ENCODE measurements around the gene ZNF629. TPM values are rescaled to one million over a fixed set of nuclear protein-coding genes. Genes with fewer than 3 reads are reported as not detected.
A peak's percentile ranks its signal among the peaks of the same experiment; 100 is the strongest.

ZNF629 gene
- total and polyA plus RNA-seq, 5 experiments from 2014 or later, result 0.17 to 10.0 (median 2.5) TPM

GRCh38 chr16:30750876-30751465 is 36.0 kb downstream of the ZNF629 start:
- H3K27ac Mint-ChIP-seq, result peak overlapping the region in 2 of 10 donors; percentile 9 to 14
- ATAC-seq, result no peak
- H3K9me3 Mint-ChIP-seq, result no peaks in the 10 kb centered on the region
- H3K4me3 Mint-ChIP-seq, result peak overlapping the region in 5 of 10 donors; percentile 11 to 61 (median 30)
- POLR2A ChIA-PET, result no interaction called here
- no peak for DNase-seq
- H3K36me3 Mint-ChIP-seq, result peaks cover 0 to 45% (median 2%) of the 10 kb centered on the region in 3 donors
- peaks cover 16 to 36% (median 26%) of the 10 kb centered on the region in 4 donors for H3K4me1 Mint-ChIP-seq
- no peaks in the 10 kb centered on the region for H3K27me3 Mint-ChIP-seq

DNA sequence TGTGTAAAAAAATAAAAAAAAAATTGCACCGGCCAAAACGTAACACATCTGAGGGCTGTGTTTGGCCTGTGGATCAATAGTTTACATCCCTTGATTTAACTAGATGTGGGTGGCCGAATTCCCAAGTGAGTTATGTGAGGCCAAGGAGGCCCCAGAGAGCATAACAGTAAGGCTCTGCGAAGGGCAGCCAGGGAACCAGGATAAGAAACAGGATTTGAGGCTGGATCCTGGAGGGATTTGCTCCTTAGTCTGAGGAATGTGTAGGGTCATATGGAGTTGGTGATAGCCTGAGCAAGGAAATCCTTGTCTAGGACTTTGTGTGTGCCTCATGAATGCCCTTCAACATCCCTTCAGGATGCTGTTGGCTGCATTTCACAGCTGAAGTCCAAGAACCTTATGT is 36.8 kb downstream of the ZNF629 start:
- DNase-seq, result no peak
- H3K4me3 Mint-ChIP-seq, result peak overlapping the region; percentile 11 to 93 (median 75)
- peak overlapping the region in 3 of 10 donors; percentile 52 to 90 (median 57) for H3K27ac Mint-ChIP-seq
- POLR2A ChIA-PET, result no interaction called here
- no peaks in the 10 kb centered on the region for H3K27me3 Mint-ChIP-seq
- H3K9me3 Mint-ChIP-seq, result no peaks in the 10 kb centered on the region
- no peak for ATAC-seq
- H3K36me3 Mint-ChIP-seq, result peaks cover 0 to 40% (median 2%) of the 10 kb centered on the region in 3 donors
- H3K4me1 Mint-ChIP-seq, result peaks cover 17 to 36% (median 26%) of the 10 kb centered on the region in 4 donors

- Mint-ChIP-seq H3K36me3 (peaks cover 0 to 38% (median 2%) of the 10 kb centered on the region in 3 donors), H3K27ac (peak overlapping the region in 9 of 10 donors; percentile 79 to 94 (median 90)), H3K27me3 (no peaks in the 10 kb centered on the region), H3K9me3 (no peaks in the 10 kb centered on the region), H3K4me3 (peak overlapping the region; percentile 84 to 95 (median 91)), H3K4me1 (peaks cover 18 to 36% (median 27%) of the 10 kb centered on the region in 4 donors)
- POLR2A ChIA-PET, result interaction anchor here (0.6 to 1.7 kb wide), 18 partner anchors 8 to 372 kb away, joined by 3 to 11 read pairs (median 6); partner anchors contain the start of genes PRR14, RNF40 and SRCAP
- peak in 2 of 10 donors; percentile 10 to 26 for DNase-seq
- peak; percentile 5 to 10 for ATAC-seq
Observed at GRCh38 chr16:30748634-30749445, 38.2 kb downstream of the ZNF629 start.

GRCh38 chr16:30747799-30748633 is 39.0 kb downstream of the ZNF629 start, which contains the start of gene PHKG2:
Gene PHKG2 (plus strand): TSS chr16:30748425. CDS start chr16:30748821, 396 bp downstream.
- peak within 1 kb of the TSS; percentile 81 to 94 (median 91) for H3K27ac Mint-ChIP-seq
- ATAC-seq, result peak; percentile 97
- no peaks in the 10 kb centered on the region for H3K27me3 Mint-ChIP-seq
- peak within 1 kb of the TSS; percentile 84 to 95 (median 91) for H3K4me3 Mint-ChIP-seq
- DNase-seq, result peak; percentile 89 to 97 (median 94)
- H3K36me3 Mint-ChIP-seq, result peaks cover 0 to 36% (median 2%) of the 10 kb centered on the region in 3 donors
- H3K9me3 Mint-ChIP-seq, result no peaks in the 10 kb centered on the region
- H3K4me1 Mint-ChIP-seq, result peaks cover 20 to 36% (median 27%) of the 10 kb centered on the region in 4 donors
- POLR2A ChIA-PET, result interaction anchor here (0.6 to 2.1 kb wide), 29 partner anchors 9 to 1098 kb away, joined by 3 to 11 read pairs (median 4); partner anchors contain the start of genes PRR14 and SRCAP

DNA sequence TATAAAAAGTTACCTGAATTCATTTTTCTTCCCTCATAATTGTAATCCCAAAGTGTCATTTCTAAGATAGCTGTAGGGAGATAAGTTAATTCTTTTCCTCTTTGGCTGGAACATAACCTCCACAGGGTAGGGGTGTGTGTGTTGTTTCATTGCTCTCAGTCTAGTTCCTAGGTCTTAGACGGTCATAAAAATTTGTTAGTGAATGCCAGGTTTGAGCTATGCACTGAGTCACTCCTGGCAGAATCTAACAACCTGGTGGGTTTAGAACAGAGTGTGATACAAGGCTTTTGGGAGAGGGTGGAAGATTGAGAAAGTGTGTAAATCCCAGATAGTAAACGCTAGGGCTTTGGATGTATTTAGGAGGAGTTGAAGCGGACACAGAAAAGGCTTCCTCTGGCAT is 39.7 kb downstream of the ZNF629 start:
- Mint-ChIP-seq H3K36me3 (peaks cover 0 to 41% (median under 1%) of the 10 kb centered on the region in 3 donors), H3K4me3 (peak overlapping the region; percentile 82 to 95 (median 91)), H3K4me1 (peaks cover 20 to 36% (median 27%) of the 10 kb centered on the region in 4 donors), H3K27ac (peak overlapping the region; percentile 81 to 94 (median 91)), H3K9me3 (no peaks in the 10 kb centered on the region), H3K27me3 (no peaks in the 10 kb centered on the region)
- DNase-seq (no peak), ATAC-seq (no peak)
- POLR2A ChIA-PET, result interaction anchor here (0.7 to 2.1 kb wide), 24 partner anchors 9 to 1081 kb away, joined by 3 to 11 read pairs (median 4); partner anchors contain the start of genes PRR14 and SRCAP

- H3K4me3 Mint-ChIP-seq, result no peak overlapping the region
- no peaks in the 10 kb centered on the region for H3K27me3 Mint-ChIP-seq
- H3K9me3 Mint-ChIP-seq, result no peaks in the 10 kb centered on the region
- ATAC-seq (no peak), DNase-seq (no peak)
- peaks cover 0 to 43% (median 0%) of the 10 kb centered on the region in 3 donors for H3K36me3 Mint-ChIP-seq
- H3K4me1 Mint-ChIP-seq, result peaks cover 20 to 42% (median 29%) of the 10 kb centered on the region in 4 donors
- POLR2A ChIA-PET, result interaction anchor here (1.1 to 2.1 kb wide), 4 partner anchors 38 to 198 kb away, joined by 3 to 8 read pairs (median 4); partner anchors contain the start of gene PRR14
- peak overlapping the region in 6 of 10 donors; percentile 81 to 94 (median 88) for H3K27ac Mint-ChIP-seq
Observed at GRCh38 chr16:30746638-30747175, 40.3 kb downstream of the ZNF629 start.

- ATAC-seq (no peak), DNase-seq (no peak)
- POLR2A ChIA-PET, result no interaction called here
- H3K4me1 Mint-ChIP-seq, result peaks cover 25 to 44% (median 33%) of the 10 kb centered on the region in 4 donors
- H3K4me3 Mint-ChIP-seq, result peak overlapping the region in 1 of 10 donors; percentile 5
- H3K27me3 Mint-ChIP-seq, result no peaks in the 10 kb centered on the region
- H3K9me3 Mint-ChIP-seq, result no peaks in the 10 kb centered on the region
- peaks cover 0 to 32% (median 0%) of the 10 kb centered on the region in 3 donors for H3K36me3 Mint-ChIP-seq
- peak overlapping the region in 5 of 10 donors; percentile 36 to 85 (median 76) for H3K27ac Mint-ChIP-seq
Observed at GRCh38 chr16:30745082-30745481, 41.9 kb downstream of the ZNF629 start.

GRCh38 chr16:30744183-30744582 is 42.8 kb downstream of the ZNF629 start:
- Mint-ChIP-seq H3K4me1 (peaks cover 18 to 35% (median 26%) of the 10 kb centered on the region in 4 donors), H3K4me3 (no peak overlapping the region), H3K36me3 (peaks cover 0 to 33% (median 0%) of the 10 kb centered on the region in 3 donors), H3K9me3 (no peaks in the 10 kb centered on the region), H3K27ac (peak overlapping the region in 1 of 10 donors; percentile 22), H3K27me3 (no peaks in the 10 kb centered on the region)
- POLR2A ChIA-PET, result no interaction called here
- ATAC-seq (no peak), DNase-seq (no peak)

DNA sequence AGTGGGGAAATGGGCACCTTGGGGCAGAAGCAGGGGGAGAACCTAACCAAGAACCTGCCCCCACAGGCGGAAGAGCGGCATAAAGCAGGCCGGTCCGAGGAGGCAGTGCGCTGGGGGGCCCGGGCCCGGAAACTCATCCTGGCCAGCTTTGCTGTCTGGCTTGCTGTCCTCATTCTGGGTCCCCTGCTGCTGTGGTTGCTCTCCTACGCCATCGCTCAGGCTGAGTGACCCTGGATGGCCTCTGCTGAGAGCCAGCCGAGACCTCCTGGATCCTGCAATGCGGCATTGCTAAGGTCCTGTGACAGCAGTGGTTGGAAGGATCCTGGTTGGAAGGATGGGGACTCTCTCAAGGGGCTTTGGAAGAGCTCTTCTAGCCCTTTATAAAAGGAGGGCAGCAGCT is 43.3 kb downstream of the ZNF629 start:
- peaks cover 18 to 31% (median 23%) of the 10 kb centered on the region in 4 donors for H3K4me1 Mint-ChIP-seq
- DNase-seq, result no peak
- H3K27me3 Mint-ChIP-seq, result no peaks in the 10 kb centered on the region
- no peak overlapping the region for H3K4me3 Mint-ChIP-seq
- peak overlapping the region in 4 of 10 donors; percentile 23 to 61 (median 52) for H3K27ac Mint-ChIP-seq
- POLR2A ChIA-PET, result interaction anchor here (1.7 kb wide), 1 partner anchor 62 kb away, joined by 4 read pairs; no protein-coding TSS in a partner anchor
- ATAC-seq, result no peak
- H3K9me3 Mint-ChIP-seq, result no peaks in the 10 kb centered on the region
- H3K36me3 Mint-ChIP-seq, result peaks cover 0 to 37% (median 0%) of the 10 kb centered on the region in 3 donors

- POLR2A ChIA-PET, result no interaction called here
- H3K4me3 Mint-ChIP-seq, result no peak overlapping the region
Observed at GRCh38 chr16:30741461-30741914, 45.5 kb downstream of the ZNF629 start.

More at GRCh38 chr16:30741461-30741914, 45.5 kb downstream of the ZNF629 start:
- no peak for ATAC-seq
- Mint-ChIP-seq H3K27ac (peak overlapping the region in 4 of 10 donors; percentile 4 to 37 (median 18)), H3K27me3 (no peaks in the 10 kb centered on the region), H3K36me3 (peaks cover 0 to 60% (median 9%) of the 10 kb centered on the region in 3 donors), H3K4me1 (peaks cover 4 to 20% (median 14%) of the 10 kb centered on the region in 4 donors), H3K9me3 (no peaks in the 10 kb centered on the region)
- no peak for DNase-seq

All from naive thymus-derived CD8-positive, alpha-beta T cell (primary cell).